WERI-Rb-1 (cell line): ENCODE measurements around the gene FBXL17.

Experiments used
- DNase-seq: peaks from one replicate; pipeline ENCODE4 v3.0.0-alpha.2; 2020
- H3K27ac ChIP-seq: fragments of 250-450 bp; sonication (Bioruptor Pico); 2 replicates; pipeline ENCODE4 v1.5.1; 2020; ENCODE audit warnings: mild to moderate bottlenecking, moderate library complexity
- H3K27me3 ChIP-seq: fragments of 250-450 bp; sonication (Bioruptor Pico); 2 replicates; pipeline ENCODE4 v1.5.1; 2021; ENCODE audit warnings: mild to moderate bottlenecking, low read depth, moderate library complexity; ENCODE audit not compliant: insufficient read depth, severe bottlenecking
- H3K36me3 ChIP-seq: fragments of 250-450 bp; sonication (Bioruptor Pico); 2 replicates; pipeline ENCODE4 v1.5.1; 2020; ENCODE audit warnings: mild to moderate bottlenecking, moderate library complexity
- H3K4me3 ChIP-seq: 2 replicates; pipeline ENCODE4 v1.5.1; 2011; ENCODE audit warnings: low read depth, mild to moderate bottlenecking, control low read depth, low read length
- H3K9me3 ChIP-seq: fragments of 250-450 bp; sonication (Bioruptor Pico); 2 replicates; pipeline ENCODE4 v1.5.1; 2021; ENCODE audit warnings: mild to moderate bottlenecking, moderate library complexity; ENCODE audit not compliant: severe bottlenecking
- TF ChIP-seq, protein P1 (sequence below): IDR thresholded peaks from 2 replicates; pipeline ENCODE4 v1.5.1; 2011; ENCODE audit warnings: low read depth, mild to moderate bottlenecking, control low read depth, inconsistent platforms, low read length

The FBXL17 gene

DNA sequence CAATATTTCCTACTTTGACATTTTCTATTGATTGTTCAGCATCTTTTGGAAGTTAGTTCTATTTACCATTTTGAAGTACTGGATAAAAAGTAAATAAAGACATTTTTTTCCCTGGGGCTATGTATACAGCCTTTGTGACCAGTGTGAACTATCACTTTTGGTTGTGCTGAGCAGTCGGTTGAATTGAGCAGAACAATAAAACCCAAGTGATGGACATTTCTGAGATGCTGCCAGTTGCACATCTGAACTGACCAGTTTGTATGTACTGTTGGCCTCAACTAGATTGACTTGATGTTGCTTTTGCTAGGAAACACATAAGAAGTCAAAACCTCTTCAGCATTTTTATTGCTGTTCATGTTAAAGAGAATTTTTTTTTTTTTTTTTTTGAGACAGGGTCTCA, 451.0 kb downstream of the FBXL17 start:
- Histone ChIP-seq H3K27ac (no peak overlapping the region), H3K27me3 (no peaks in the 10 kb centered on the region), H3K36me3 (no peaks in the 10 kb centered on the region), H3K9me3 (no peaks in the 10 kb centered on the region), H3K4me3 (no peak overlapping the region)
- TF ChIP-seq, protein P1, sequence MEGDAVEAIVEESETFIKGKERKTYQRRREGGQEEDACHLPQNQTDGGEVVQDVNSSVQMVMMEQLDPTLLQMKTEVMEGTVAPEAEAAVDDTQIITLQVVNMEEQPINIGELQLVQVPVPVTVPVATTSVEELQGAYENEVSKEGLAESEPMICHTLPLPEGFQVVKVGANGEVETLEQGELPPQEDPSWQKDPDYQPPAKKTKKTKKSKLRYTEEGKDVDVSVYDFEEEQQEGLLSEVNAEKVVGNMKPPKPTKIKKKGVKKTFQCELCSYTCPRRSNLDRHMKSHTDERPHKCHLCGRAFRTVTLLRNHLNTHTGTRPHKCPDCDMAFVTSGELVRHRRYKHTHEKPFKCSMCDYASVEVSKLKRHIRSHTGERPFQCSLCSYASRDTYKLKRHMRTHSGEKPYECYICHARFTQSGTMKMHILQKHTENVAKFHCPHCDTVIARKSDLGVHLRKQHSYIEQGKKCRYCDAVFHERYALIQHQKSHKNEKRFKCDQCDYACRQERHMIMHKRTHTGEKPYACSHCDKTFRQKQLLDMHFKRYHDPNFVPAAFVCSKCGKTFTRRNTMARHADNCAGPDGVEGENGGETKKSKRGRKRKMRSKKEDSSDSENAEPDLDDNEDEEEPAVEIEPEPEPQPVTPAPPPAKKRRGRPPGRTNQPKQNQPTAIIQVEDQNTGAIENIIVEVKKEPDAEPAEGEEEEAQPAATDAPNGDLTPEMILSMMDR: no peak
- DNase-seq: no peak

DNA sequence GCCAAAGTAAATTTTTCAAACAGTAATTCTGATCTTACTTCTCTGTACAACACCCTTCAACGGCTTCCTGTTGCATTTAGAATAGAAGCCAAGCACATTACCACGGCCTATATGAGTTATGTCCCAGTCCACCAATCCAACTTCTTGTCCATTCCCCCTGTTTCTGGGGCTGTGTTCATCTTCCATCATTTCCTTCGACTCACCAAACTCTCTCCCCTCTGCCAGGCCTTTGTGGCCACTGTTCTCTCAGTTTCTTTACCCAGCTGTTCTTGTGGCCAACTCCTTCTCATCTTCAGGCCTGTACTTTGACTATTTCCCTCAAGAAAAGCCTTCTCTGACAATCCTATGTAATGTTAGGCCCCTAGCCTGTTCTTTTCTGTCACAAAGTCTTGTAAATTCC, 451.8 kb downstream of the FBXL17 start:
- DNase-seq: no peak
- H3K4me3 ChIP-seq: no peak overlapping the region
- no peaks in the 10 kb centered on the region for H3K9me3 ChIP-seq
- H3K36me3 ChIP-seq: no peaks in the 10 kb centered on the region
- H3K27ac ChIP-seq: no peak overlapping the region
- no peaks in the 10 kb centered on the region for H3K27me3 ChIP-seq
- TF ChIP-seq, protein P1: no peak

DNA sequence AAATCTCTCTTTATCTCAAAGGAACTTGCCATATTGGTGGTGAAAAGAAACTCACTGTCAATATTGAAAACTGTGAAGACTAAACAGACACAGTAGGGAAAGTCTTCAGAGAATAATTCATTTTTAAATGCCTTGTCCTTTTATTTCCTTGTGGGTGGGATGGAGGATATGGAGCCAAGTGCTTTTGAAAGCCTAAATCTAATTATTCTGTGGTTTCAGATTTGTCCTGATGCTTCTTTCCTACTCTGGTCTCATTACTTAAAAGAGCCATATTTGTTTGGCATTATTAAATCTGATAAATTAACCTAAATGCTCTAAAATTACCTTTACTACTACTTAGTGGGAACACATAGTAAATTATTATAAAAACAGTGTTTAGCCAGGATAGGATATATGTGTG, 452.8 kb downstream of the FBXL17 start:
- H3K36me3 ChIP-seq: no peaks in the 10 kb centered on the region
- TF ChIP-seq, protein P1: no peak
- no peaks in the 10 kb centered on the region for H3K27me3 ChIP-seq
- H3K27ac ChIP-seq: no peak overlapping the region
- no peak for DNase-seq
- no peak overlapping the region for H3K4me3 ChIP-seq
- H3K9me3 ChIP-seq: no peaks in the 10 kb centered on the region

DNA sequence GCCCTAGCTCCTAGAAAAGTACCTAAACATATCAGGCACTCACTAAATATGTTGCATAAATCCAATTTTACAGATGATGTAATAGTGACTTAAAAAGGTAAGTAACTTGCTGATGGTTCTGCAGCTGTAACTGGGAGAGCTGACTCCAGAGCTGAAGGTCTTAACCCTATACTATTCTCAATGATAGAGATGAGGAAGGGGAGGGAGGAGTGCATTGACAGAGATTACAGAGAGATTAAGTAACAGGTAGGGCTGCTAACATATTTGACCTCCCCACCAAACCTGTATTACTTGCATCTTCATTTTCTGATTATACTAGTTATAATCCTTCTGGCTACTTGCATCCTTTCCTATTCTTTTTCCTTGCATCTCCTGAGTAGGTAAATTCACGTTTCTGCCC, 455.8 kb downstream of the FBXL17 start:
- DNase-seq: no peak
- no peaks in the 10 kb centered on the region for H3K27me3 ChIP-seq
- H3K27ac ChIP-seq: no peak overlapping the region
- no peak overlapping the region for H3K4me3 ChIP-seq
- no peaks in the 10 kb centered on the region for H3K36me3 ChIP-seq
- no peaks in the 10 kb centered on the region for H3K9me3 ChIP-seq
- TF ChIP-seq, protein P1: no peak

DNA sequence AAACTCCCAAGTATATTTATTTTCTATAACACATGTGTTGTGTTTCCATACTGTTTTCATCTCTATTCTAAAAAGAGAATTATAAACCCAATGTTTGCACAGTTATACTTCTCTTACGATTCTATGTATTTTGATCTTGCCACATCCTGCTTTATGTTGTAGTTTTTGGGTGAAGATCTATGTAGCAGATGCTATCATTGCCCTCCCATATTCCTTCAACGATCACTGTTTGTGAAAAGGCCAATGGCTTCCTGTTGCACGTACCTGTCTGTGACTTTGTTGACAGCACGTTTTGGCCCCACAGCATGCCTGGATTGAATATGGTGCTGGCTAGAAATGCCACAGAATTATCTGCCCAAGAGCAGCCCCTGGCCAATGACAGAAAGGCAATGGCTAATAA, 456.7 kb downstream of the FBXL17 start:
- Histone ChIP-seq H3K36me3 (no peaks in the 10 kb centered on the region), H3K4me3 (no peak overlapping the region), H3K27ac (no peak overlapping the region), H3K9me3 (no peaks in the 10 kb centered on the region), H3K27me3 (no peaks in the 10 kb centered on the region)
- TF ChIP-seq, protein P1: no peak
- DNase-seq: no peak

DNA sequence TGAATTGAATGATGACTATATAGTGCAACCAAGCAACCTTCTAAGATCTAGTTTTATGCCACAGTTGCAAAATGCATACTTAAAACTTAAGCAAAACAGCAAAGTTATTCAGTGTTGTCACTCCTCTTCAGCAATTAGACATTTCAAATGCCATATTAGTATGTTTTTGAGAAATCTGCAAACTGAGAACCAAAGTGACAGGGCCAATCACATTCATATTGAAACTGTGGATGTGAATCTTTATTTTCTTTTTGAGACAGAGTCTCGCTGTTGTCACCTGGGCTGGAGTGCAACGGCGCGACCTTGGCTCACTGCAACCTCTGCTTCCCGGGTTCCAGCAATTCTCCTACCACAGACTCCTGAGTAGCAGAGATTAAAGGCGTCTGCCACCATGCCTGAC, 461.9 kb downstream of the FBXL17 start:
- H3K27me3 ChIP-seq: no peaks in the 10 kb centered on the region
- no peak overlapping the region for H3K4me3 ChIP-seq
- DNase-seq: no peak
- no peak overlapping the region for H3K27ac ChIP-seq
- no peaks in the 10 kb centered on the region for H3K36me3 ChIP-seq
- TF ChIP-seq, protein P1: no peak
- no peaks in the 10 kb centered on the region for H3K9me3 ChIP-seq
